ENCODE data around the gene KRTAP5-10. TPM values are rescaled to one million over a fixed set of nuclear protein-coding genes. Genes with fewer than 3 reads are reported as not detected.
"Not testable (repeated sequence)": the region's sequence is repeated elsewhere in the genome, so short reads cannot be mapped to it uniquely, and the experiment has no call there.

The KRTAP5-10 gene
- total and polyA plus RNA-seq, 10 donors = 0.08 to 0.32 (median 0.15) TPM; not detected in 6

DNA sequence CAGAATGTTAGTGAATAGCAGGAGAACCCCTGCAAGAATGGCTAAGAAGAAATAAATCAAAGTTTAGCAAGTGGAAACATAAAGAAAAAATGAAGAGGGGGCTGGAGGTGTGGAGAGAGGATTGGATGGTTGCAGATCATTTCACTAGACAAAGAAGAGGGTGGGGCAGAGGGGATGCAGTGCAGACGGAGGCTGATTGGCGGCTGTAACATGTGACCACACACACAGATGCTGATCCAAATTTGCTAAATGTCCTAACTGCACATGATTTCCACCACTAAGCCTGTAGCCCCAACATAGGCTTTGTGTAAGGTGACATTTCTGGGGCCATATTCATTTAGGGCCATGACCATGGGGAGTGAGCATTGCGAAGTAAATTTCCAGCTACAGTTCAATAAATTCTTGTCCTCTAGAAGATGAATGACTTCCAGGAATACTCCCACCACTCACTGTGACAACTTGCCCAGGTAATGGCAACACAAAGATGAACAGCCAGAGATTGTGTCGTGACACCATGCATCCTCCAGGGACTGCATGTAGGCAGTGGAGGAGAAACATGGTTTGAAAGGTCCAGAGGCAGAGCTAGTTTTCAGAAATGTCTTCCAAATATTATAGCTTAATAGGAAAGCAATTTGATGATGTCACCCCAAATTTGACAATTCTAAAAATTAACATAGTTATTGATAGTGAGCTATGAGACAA, 10.5 kb downstream of the KRTAP5-10 start:
- intact Hi-C loops (cut with DNase I; ENCODE audit: low total_unique reads) = no loop called here
- Histone ChIP-seq H3K4me1 (peaks cover 0 to 13% (median 8%) of the 10 kb centered on the region in 6 donors), H3K4me3 (no peak overlapping the region), H3K27ac (no peak overlapping the region), H3K36me3 (no peaks in the 10 kb centered on the region), H3K27me3 (replicated peaks in 1 of 7) (peaks cover 0 to 3% (median 0%) of the 10 kb centered on the region in 7 donors), H3K9me3 (no peaks in the 10 kb centered on the region)
- 74 to 88% (median 83%) methylated on average over 4 of the region's 4 CpGs for WGBS, 5 donors
- DNase-seq = no peak
- no peak for TF ChIP-seq POLR2A (IDR thresholded peaks at IDR 0.05)
- no peak for TF ChIP-seq POLR2AphosphoS5 (IDR thresholded peaks at IDR 0.05)
- TF ChIP-seq, protein P1, sequence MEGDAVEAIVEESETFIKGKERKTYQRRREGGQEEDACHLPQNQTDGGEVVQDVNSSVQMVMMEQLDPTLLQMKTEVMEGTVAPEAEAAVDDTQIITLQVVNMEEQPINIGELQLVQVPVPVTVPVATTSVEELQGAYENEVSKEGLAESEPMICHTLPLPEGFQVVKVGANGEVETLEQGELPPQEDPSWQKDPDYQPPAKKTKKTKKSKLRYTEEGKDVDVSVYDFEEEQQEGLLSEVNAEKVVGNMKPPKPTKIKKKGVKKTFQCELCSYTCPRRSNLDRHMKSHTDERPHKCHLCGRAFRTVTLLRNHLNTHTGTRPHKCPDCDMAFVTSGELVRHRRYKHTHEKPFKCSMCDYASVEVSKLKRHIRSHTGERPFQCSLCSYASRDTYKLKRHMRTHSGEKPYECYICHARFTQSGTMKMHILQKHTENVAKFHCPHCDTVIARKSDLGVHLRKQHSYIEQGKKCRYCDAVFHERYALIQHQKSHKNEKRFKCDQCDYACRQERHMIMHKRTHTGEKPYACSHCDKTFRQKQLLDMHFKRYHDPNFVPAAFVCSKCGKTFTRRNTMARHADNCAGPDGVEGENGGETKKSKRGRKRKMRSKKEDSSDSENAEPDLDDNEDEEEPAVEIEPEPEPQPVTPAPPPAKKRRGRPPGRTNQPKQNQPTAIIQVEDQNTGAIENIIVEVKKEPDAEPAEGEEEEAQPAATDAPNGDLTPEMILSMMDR (IDR thresholded peaks at IDR 0.05 in 8 of 11, conservative IDR thresholded peaks at IDR 0.05 in 3 of 11) = no peak

DNA sequence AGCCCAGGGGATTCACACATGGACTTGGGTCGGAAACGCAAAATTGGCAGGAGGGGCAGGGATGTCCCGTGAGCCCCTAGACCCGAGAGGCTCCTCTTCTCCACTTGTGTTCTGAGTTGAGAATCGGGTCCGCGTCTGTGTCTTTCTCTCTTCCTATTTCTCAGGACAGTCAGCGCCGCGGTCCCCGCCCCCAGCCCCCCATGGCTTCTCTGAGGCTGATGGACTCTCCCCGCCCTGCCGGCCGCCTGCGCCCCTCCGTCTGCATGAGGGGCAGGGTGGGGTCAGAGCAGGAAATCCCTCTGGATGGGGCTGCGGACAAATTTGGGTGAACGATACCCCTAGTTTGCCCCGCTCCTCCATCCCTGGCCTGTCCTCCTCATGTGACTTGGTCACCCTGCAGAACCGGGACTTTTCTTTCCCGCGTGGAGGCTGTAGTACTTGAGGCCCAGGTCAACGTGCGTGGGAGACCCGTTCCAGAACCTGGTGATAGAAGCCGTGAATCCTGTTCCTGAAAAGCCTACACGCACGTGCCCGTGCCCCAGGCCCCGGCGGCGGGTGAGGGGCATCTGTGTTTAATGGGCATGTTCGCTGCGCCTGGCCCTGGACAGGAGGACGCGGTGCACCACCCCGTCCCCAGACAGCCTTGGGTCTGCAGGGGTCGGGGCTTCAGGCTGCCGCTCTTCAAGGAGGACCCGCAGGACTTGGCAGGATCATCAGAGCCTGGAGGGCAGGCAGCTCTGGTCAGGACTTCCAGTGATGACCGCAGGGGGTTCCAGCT, 11.5 kb downstream of the KRTAP5-10 start:
- H3K27ac ChIP-seq; H3K36me3 ChIP-seq; H3K9me3 ChIP-seq; H3K4me3 ChIP-seq; intact Hi-C loops (cut with DNase I; ENCODE audit: low total_unique reads); DNase-seq: not testable (repeated sequence)
- H3K27me3 ChIP-seq (replicated peaks in 1 of 7) = peaks cover 0 to 13% (median 0%) of the 10 kb centered on the region in 7 donors
- H3K4me1 ChIP-seq = peaks cover 0 to 21% (median 11%) of the 10 kb centered on the region in 6 donors
- 88 to 96% (median 91%) methylated on average over 4 to 38 of the region's 41 CpGs for WGBS, 5 donors

DNA sequence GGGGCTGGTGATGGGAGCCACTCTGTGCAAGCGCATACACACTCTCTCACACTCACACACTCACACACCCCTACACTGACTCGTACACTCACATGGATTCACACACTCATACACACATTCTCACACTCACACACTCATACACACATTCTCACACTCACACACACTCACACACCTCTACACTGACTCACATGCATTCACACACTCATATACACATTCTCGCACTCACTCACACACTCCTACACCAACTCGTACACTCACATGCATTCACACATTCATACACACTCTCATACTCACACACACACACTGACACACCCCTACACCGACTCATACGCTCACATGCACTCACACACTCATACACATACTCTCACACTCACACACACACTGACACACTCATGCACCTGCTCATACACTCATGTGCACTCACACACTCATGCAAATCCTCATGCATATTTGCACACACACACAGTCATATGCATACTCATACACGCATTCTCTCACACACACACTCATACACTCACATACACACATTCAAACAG, 12.2 kb downstream of the KRTAP5-10 start:
- H3K27ac ChIP-seq = no peak overlapping the region
- H3K9me3 ChIP-seq = no peaks in the 10 kb centered on the region

DNA sequence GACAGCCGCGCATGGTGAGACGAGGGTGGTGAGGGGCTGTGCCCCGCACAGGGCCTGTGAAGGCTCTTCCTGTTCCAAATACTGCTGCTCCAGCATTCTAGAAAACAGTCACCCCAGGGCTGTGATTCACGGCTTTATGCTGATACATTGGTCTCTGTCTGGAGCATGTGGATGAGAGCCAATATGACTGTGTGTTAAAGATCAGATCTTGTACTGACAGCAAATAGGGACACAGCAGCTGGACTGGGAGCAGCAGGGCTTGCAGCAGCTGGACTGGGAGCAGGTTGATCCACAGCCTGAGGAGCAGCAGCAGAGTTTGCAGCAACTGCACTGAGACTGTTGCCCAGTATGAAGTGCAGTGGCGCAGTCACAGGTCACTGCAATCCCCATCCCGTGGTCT, 14.2 kb downstream of the KRTAP5-10 start:
- H3K27ac ChIP-seq; H3K9me3 ChIP-seq; intact Hi-C loops (cut with DNase I; ENCODE audit: low total_unique reads); DNase-seq; H3K4me3 ChIP-seq; H3K36me3 ChIP-seq: not testable (repeated sequence)
- Histone ChIP-seq H3K4me1 (peaks cover 0 to 23% (median 11%) of the 10 kb centered on the region in 6 donors), H3K27me3 (replicated peaks in 1 of 7) (peaks cover 0 to 17% (median 0%) of the 10 kb centered on the region in 7 donors)
- 52 to 78% (median 73%) methylated on average over 7 of the region's 7 CpGs for WGBS, 5 donors

More for the DNA sequence above, 12.2 kb downstream of the KRTAP5-10 start:
- Histone ChIP-seq H3K27me3 (replicated peaks in 1 of 7) (peaks cover 0 to 14% (median 0%) of the 10 kb centered on the region in 7 donors), H3K36me3 (no peaks in the 10 kb centered on the region), H3K4me3 (no peak overlapping the region), H3K4me1 (peaks cover 0 to 23% (median 11%) of the 10 kb centered on the region in 6 donors)
- TF ChIP-seq POLR2AphosphoS5 (IDR thresholded peaks at IDR 0.05) (no peak), POLR2A (IDR thresholded peaks at IDR 0.05) (no peak)
- TF ChIP-seq, protein P1 (IDR thresholded peaks at IDR 0.05 in 8 of 11, conservative IDR thresholded peaks at IDR 0.05 in 3 of 11) = no peak
- WGBS, 5 donors = 89 to 96% (median 94%) methylated on average over 7 of the region's 7 CpGs
- DNase-seq = no peak
- intact Hi-C loops (cut with DNase I; ENCODE audit: low total_unique reads) = no loop called here
